ENCODE measurements around the gene CCDC106.

CCDC106 gene

DNA sequence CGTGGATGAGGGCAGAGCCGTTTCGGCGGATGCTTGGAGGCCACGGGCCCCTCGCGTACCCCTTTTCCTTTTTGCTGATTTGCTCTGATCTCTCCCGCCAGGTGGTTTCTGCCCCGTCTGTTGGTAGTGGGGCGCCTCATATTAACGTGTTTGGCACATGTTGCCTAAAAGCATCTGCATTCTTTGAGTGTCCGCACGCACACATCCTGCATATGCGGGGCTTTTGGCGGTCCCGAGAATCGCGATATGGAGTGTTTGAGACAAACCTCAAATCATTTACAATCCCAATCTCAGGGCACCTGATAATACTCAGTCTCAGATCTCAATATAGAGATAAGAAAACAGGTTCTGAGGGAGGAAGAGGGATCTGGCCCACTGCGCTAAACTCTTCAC lies 7.6 kb downstream of the CCDC106 start:
- Histone ChIP-seq H2AFZ (ENCODE audit: low read depth) (0 out of 2 replicates have a peak overlapping the region, but pooled peaks have one; percentile 3), H3K27me3 (ENCODE audit: insufficient read depth, low read depth) (no peaks in the 10 kb centered on the region), H3K36me3 (ENCODE audit: insufficient read depth) (no peaks in the 10 kb centered on the region; the same call in 1 of the 2 replicates), H3K27ac (peak overlapping the region; percentile 94), H3K9ac (peak overlapping the region; percentile 95), H3K4me1 (ENCODE audit: low read depth, poor library complexity, severe bottlenecking) (peaks cover 22% of the 10 kb centered on the region), H4K20me1 (ENCODE audit: insufficient read depth) (peaks cover 5% of the 10 kb centered on the region; the same call in 1 of the 2 replicates), H3K4me2 (peak overlapping the region; percentile 88), H3K79me2 (ENCODE audit: insufficient read depth, low read depth) (peaks cover 53% of the 10 kb centered on the region), H3K4me3 (IDR thresholded peaks at IDR 0.05; ENCODE audit: insufficient read depth, low read depth, low read length) (no peak overlapping the region)
- TF ChIP-seq, protein P1, sequence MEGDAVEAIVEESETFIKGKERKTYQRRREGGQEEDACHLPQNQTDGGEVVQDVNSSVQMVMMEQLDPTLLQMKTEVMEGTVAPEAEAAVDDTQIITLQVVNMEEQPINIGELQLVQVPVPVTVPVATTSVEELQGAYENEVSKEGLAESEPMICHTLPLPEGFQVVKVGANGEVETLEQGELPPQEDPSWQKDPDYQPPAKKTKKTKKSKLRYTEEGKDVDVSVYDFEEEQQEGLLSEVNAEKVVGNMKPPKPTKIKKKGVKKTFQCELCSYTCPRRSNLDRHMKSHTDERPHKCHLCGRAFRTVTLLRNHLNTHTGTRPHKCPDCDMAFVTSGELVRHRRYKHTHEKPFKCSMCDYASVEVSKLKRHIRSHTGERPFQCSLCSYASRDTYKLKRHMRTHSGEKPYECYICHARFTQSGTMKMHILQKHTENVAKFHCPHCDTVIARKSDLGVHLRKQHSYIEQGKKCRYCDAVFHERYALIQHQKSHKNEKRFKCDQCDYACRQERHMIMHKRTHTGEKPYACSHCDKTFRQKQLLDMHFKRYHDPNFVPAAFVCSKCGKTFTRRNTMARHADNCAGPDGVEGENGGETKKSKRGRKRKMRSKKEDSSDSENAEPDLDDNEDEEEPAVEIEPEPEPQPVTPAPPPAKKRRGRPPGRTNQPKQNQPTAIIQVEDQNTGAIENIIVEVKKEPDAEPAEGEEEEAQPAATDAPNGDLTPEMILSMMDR (conservative IDR thresholded peaks at IDR 0.05; ENCODE audit: low read depth, low read length), result no peak

DNA sequence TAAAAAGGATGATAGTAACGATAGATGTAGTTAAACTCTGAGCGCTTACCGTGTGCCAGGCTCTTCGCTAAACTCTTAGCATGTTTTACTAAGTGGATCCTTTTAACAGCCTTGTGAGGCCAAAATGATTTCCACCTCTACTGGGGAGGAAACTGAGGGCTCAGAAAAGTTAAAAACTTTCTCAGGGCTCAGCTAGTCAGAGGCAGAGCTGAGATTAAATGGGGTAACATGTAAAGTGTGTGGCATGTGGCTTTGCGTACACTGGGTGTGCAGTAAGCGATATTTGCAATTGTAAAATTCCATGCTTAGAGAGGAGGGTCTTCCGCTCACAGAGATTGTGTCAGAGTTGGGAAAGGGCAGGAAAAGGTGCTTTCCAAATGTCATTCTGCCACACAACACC lies 8.5 kb downstream of the CCDC106 start:
- H2AFZ ChIP-seq (ENCODE audit: low read depth), result no peak overlapping the region
- peak overlapping the region; percentile 94 for H3K27ac ChIP-seq
- H3K36me3 ChIP-seq (ENCODE audit: insufficient read depth), result peaks cover 5% of the 10 kb centered on the region; the same call in 1 of the 2 replicates
- peaks cover 59% of the 10 kb centered on the region for H3K79me2 ChIP-seq (ENCODE audit: insufficient read depth, low read depth)
- no peak overlapping the region for H3K4me3 ChIP-seq (IDR thresholded peaks at IDR 0.05; ENCODE audit: insufficient read depth, low read depth, low read length)
- no peaks in the 10 kb centered on the region for H3K27me3 ChIP-seq (ENCODE audit: insufficient read depth, low read depth)
- H3K4me2 ChIP-seq, result peak overlapping the region; percentile 88
- H4K20me1 ChIP-seq (ENCODE audit: insufficient read depth), result peaks cover 5% of the 10 kb centered on the region; the same call in 1 of the 2 replicates
- H3K9ac ChIP-seq, result peak overlapping the region; percentile 95
- TF ChIP-seq, protein P1 (conservative IDR thresholded peaks at IDR 0.05; ENCODE audit: low read depth, low read length), result no peak
- H3K4me1 ChIP-seq (ENCODE audit: low read depth, poor library complexity, severe bottlenecking), result peaks cover 22% of the 10 kb centered on the region

- Histone ChIP-seq H3K4me3 (IDR thresholded peaks at IDR 0.05; ENCODE audit: insufficient read depth, low read depth, low read length) (no peak overlapping the region), H3K36me3 (ENCODE audit: insufficient read depth) (peaks cover 6% of the 10 kb centered on the region; the same call in 1 of the 2 replicates), H3K79me2 (ENCODE audit: insufficient read depth, low read depth) (peaks cover 64% of the 10 kb centered on the region), H3K4me2 (peak overlapping the region; percentile 88), H3K9ac (no peak overlapping the region; the same call in 1 of the 2 replicates), H2AFZ (ENCODE audit: low read depth) (no peak overlapping the region), H4K20me1 (ENCODE audit: insufficient read depth) (peaks cover 5% of the 10 kb centered on the region; the same call in 1 of the 2 replicates), H3K4me1 (ENCODE audit: low read depth, poor library complexity, severe bottlenecking) (peaks cover 22% of the 10 kb centered on the region), H3K27ac (no peak overlapping the region), H3K27me3 (ENCODE audit: insufficient read depth, low read depth) (no peaks in the 10 kb centered on the region)
- TF ChIP-seq, protein P1 (conservative IDR thresholded peaks at IDR 0.05; ENCODE audit: low read depth, low read length), result no peak
Measured at GRCh38 chr19:55656988-55657747, 9.2 kb downstream of the CCDC106 start.

- no peak overlapping the region for H3K27ac ChIP-seq
- peaks cover 22% of the 10 kb centered on the region for H3K4me1 ChIP-seq (ENCODE audit: low read depth, poor library complexity, severe bottlenecking)
- H4K20me1 ChIP-seq (ENCODE audit: insufficient read depth), result peaks cover 16% of the 10 kb centered on the region
- H3K4me3 ChIP-seq (IDR thresholded peaks at IDR 0.05; ENCODE audit: insufficient read depth, low read depth, low read length), result no peak overlapping the region
- 0 out of 2 replicates have a peak overlapping the region, but pooled peaks have one; percentile 2 for H3K4me2 ChIP-seq
- H3K27me3 ChIP-seq (ENCODE audit: insufficient read depth, low read depth), result no peaks in the 10 kb centered on the region
- H3K9ac ChIP-seq, result no peak overlapping the region
- TF ChIP-seq, protein P1 (conservative IDR thresholded peaks at IDR 0.05; ENCODE audit: low read depth, low read length), result no peak
- peaks cover 81% of the 10 kb centered on the region for H3K79me2 ChIP-seq (ENCODE audit: insufficient read depth, low read depth)
- H2AFZ ChIP-seq (ENCODE audit: low read depth), result no peak overlapping the region
- H3K36me3 ChIP-seq (ENCODE audit: insufficient read depth), result peaks cover 18% of the 10 kb centered on the region; the same call in 1 of the 2 replicates
Measured at GRCh38 chr19:55658846-55659459, 10.9 kb downstream of the CCDC106 start.

Measured in KMS-11 (cell line).